H1 (cell line): ENCODE data around the gene PTDSS2. TPM values are rescaled to one million over a fixed set of nuclear protein-coding genes. Genes with fewer than 3 reads are reported as not detected.

Experiments used
- ATF3 ChIP-seq: IDR thresholded peaks from 2 replicates; pipeline ENCODE4 v1.6.1; 2011; ENCODE audit warnings: low read depth, mild to moderate bottlenecking, low read length; ENCODE audit not compliant: insufficient read depth
- BCL11A ChIP-seq, 2 experiments: IDR thresholded peaks; one replicate each; pipeline ENCODE4 v1.6.1; 2011; ENCODE audit warnings: low read depth in 2 of 2, low read length in 2 of 2, mild to moderate bottlenecking in 2 of 2
- CREB1 ChIP-seq: IDR thresholded peaks from 2 replicates; pipeline ENCODE4 v1.6.1; 2012; ENCODE audit warnings: inconsistent platforms
- CTBP2 ChIP-seq: IDR thresholded peaks from 2 replicates; pipeline ENCODE4 v1.7.0; 2011; ENCODE audit warnings: borderline replicate concordance, mild to moderate bottlenecking, moderate library complexity, mixed read lengths, low read length; ENCODE audit not compliant: insufficient read depth, insufficient read length
- E2F6 ChIP-seq: IDR thresholded peaks from 2 replicates; pipeline ENCODE4 v1.6.1; 2012; ENCODE audit warnings: inconsistent platforms
- GABPA ChIP-seq: IDR thresholded peaks from 2 replicates; pipeline ENCODE4 v1.6.1; 2011; ENCODE audit warnings: mild to moderate bottlenecking, low read length, moderate library complexity, borderline replicate concordance; ENCODE audit not compliant: insufficient read depth
- GTF2F1 ChIP-seq: IDR thresholded peaks from 2 replicates; pipeline ENCODE4 v1.6.1; 2012; ENCODE audit warnings: low read depth, low read length, improper control_type of control experiment, borderline replicate concordance
- HDAC6 ChIP-seq: IDR thresholded peaks from one replicate; pipeline ENCODE4 v1.7.1; 2012; ENCODE audit warnings: low read depth, mild to moderate bottlenecking, inconsistent platforms, low read length, moderate library complexity
- JUND ChIP-seq: IDR thresholded peaks from 2 replicates; pipeline ENCODE4 v1.6.1; 2011; ENCODE audit warnings: mild to moderate bottlenecking, improper control_type of control experiment, low read length
- KDM1A ChIP-seq: fragments of 200-600, 300-600 bp; sonication (generic); IDR thresholded peaks from 2 replicates; pipeline ENCODE4 v1.7.1; 2016; ENCODE audit warnings: mild to moderate bottlenecking, low read length, borderline replicate concordance
- KDM4A ChIP-seq: IDR thresholded peaks from one replicate; pipeline ENCODE4 v1.7.1; 2012; ENCODE audit warnings: low read depth, mild to moderate bottlenecking, moderate library complexity, low read length, inconsistent platforms; ENCODE audit not compliant: severe bottlenecking
- KDM5A ChIP-seq: fragments of 200-600 bp; IDR thresholded peaks from 2 replicates; pipeline ENCODE4 v1.7.1; 2012; ENCODE audit warnings: mild to moderate bottlenecking, low read length, inconsistent platforms, mixed read lengths
- POLR2A ChIP-seq, 2 experiments: IDR thresholded peaks; 1 replicate in 1 of 2; 2 replicates in 1 of 2; pipeline ENCODE4 v1.6.1; 2011; ENCODE audit warnings: low read depth in 2 of 2, low read length in 2 of 2, mild to moderate bottlenecking in 2 of 2; ENCODE audit errors: control extremely low read depth in 1 of 2
- RBBP5 ChIP-seq: IDR thresholded peaks from 2 replicates; pipeline ENCODE4 v1.7.1; 2012; ENCODE audit warnings: low read depth, mild to moderate bottlenecking, inconsistent platforms, low read length, moderate library complexity, borderline replicate concordance
- RNF2 ChIP-seq: fragments of 200-900, 300-1000 bp; sonication (generic); IDR thresholded peaks from 2 replicates; pipeline ENCODE4 v1.7.1; 2016; ENCODE audit warnings: borderline replicate concordance, low read depth, mild to moderate bottlenecking, antibody characterized with exemption, low read length; ENCODE audit not compliant: poor library complexity, severe bottlenecking; ENCODE audit errors: missing control alignments
- SIN3A ChIP-seq, 2 experiments: IDR thresholded peaks in 1 of 2; conservative IDR thresholded peaks in 1 of 2; 2 replicates each; pipeline ENCODE4 v1.6.1; 2011 to 2012; ENCODE audit warnings: low read length in 2 of 2, improper control_type of control experiment in 1 of 2, low read depth in 1 of 2, mild to moderate bottlenecking in 1 of 2
- SP1 ChIP-seq: IDR thresholded peaks from 2 replicates; pipeline ENCODE4 v1.6.1; 2011; ENCODE audit warnings: low read depth, low read length
- TBP ChIP-seq: IDR thresholded peaks from 2 replicates; pipeline ENCODE4 v1.6.1; 2011; ENCODE audit warnings: low read depth, low read length, improper control_type of control experiment
- USF2 ChIP-seq: IDR thresholded peaks from 2 replicates; pipeline ENCODE4 v1.6.1; 2011; ENCODE audit warnings: low read length, improper control_type of control experiment
- ZNF274 ChIP-seq: IDR thresholded peaks from 2 replicates; pipeline ENCODE4 v1.7.0; 2012; ENCODE audit warnings: low read length, borderline replicate concordance; ENCODE audit errors: extremely low read depth
- polyA plus RNA-seq, 7 experiments: library from polyadenylated mRNA; depleted of rRNA in 3 of 7; stranded (reverse) in 5 of 7; unstranded in 2 of 7; fragments of >200 nt in 5 of 7; fragments of 200-250 nt in 2 of 7; gene quantifications; 1 replicate in 5 of 7; 2 replicates in 1 of 7; 4 replicates in 1 of 7; pipeline versions ENCODE4 v1.2.1 to v1.2.3, GENCODE V29; 2011 to 2013; ENCODE audit warnings: missing spikeins in 2 of 7, mixed read lengths in 2 of 7
- total RNA-seq: library from RNA; stranded (reverse); fragmentation: NEBNext Ultra II Directional; extraction: Animal tissue kit (Norgen Biotek cat#: 25700); gene quantifications from 2 replicates; pipeline ENCODE4 v1.2.1, GENCODE V29; 2021

The PTDSS2 gene
- total and polyA plus RNA-seq, 2 of the 8 experiments (the other 6 are each of a cell fraction or from before 2014, with no cell fraction given): 48.7 to 68.2 TPM

GRCh38 chr11:447923-448731 is 2.0 kb upstream of the PTDSS2 start (continued):
- no peak for TF ChIP-seq RBBP5
- no peak for TF ChIP-seq SIN3A (conservative IDR thresholded peaks at IDR 0.05 in 1 of 2, IDR thresholded peaks at IDR 0.05 in 1 of 2; ENCODE audit: low read depth in 1 of 2, low read length in 2 of 2)
- TF ChIP-seq KDM4A: no peak
- no peak for TF ChIP-seq CTBP2
- no peak for TF ChIP-seq BCL11A (IDR thresholded peaks at IDR 0.05; ENCODE audit: low read depth in 2 of 2, low read length in 2 of 2)
- TF ChIP-seq ATF3: peak; percentile 50; the same call in 1 of the 2 replicates
- no peak for TF ChIP-seq KDM1A
- TF ChIP-seq ZNF274: no peak
- TF ChIP-seq TBP: no peak
- TF ChIP-seq CREB1: peak; percentile 67
- no peak for TF ChIP-seq GABPA
- TF ChIP-seq USF2: peak; percentile 82
- TF ChIP-seq GTF2F1: no peak; the same call in 1 of the 2 replicates
- TF ChIP-seq POLR2A (IDR thresholded peaks at IDR 0.05; ENCODE audit: control extremely low read depth in 1 of 2, low read depth in 2 of 2, low read length in 2 of 2): peak in 1 of 2 experiments; percentile 57; a peak in 2 of 3 replicates
- no peak for TF ChIP-seq RNF2
- TF ChIP-seq JUND: no peak
- no peak for TF ChIP-seq HDAC6
- TF ChIP-seq SP1: no peak
- no peak for TF ChIP-seq KDM5A
- peak; percentile 96 for TF ChIP-seq E2F6
